Endothelial cell of umbilical vein (primary cell): ENCODE measurements around the gene MAP6. TPM values are rescaled to one million over a fixed set of nuclear protein-coding genes. Genes with fewer than 3 reads are reported as not detected.

Source experiments
- BruUV-seq: library from RNA; stranded (reverse); fragments of 400-500 nt; replicated peaks from 2 replicates; lab custom pipeline; 2021; lab: Mats Ljungman, UMichigan
- CTCF ChIA-PET: fragments of 300-600, 350-600 bp; sonication (Branson Sonifier 250); formaldehyde crosslinking; loops from one replicate; lab custom pipeline; 2021; ENCODE audit warnings: antibody characterized with exemption, inconsistent platforms; lab: Charles Lee
- POLR2A ChIA-PET: fragments of 300-600, 350-600 bp; sonication (Branson Sonifier 250); formaldehyde crosslinking; loops from one replicate; lab custom pipeline; 2021; ENCODE audit warnings: antibody characterized with exemption, inconsistent platforms; lab: Charles Lee
- DNase-seq: peaks from one replicate; pipeline ENCODE4 v3.0.0-alpha.2; 2011; ENCODE audit warnings: low read depth, low spot score
- FAIRE-seq: peaks from 2 replicates; lab custom pipeline; 2011; peaks lifted over from hg19 to GRCh38; lab: Jason Lieb, UNC
- H2AFZ ChIP-seq: 2 replicates; pipeline ENCODE4 v1.6.0; 2012; ENCODE audit warnings: low read depth, low read length, control low read depth, inconsistent platforms
- H3K27ac ChIP-seq: 2 replicates; pipeline ENCODE4 v1.5.1; 2011; ENCODE audit warnings: low read depth, mild to moderate bottlenecking, control low read depth, low read length, moderate library complexity; ENCODE audit not compliant: insufficient read depth
- H3K27me3 ChIP-seq, 2 experiments: 2 replicates each; pipeline versions ENCODE4 v1.6.0 to v1.6.1; 2011; ENCODE audit warnings: low read length in 2 of 2, mixed read lengths in 1 of 2; ENCODE audit not compliant: control insufficient read depth in 2 of 2, insufficient read depth in 2 of 2
- H3K36me3 ChIP-seq, 2 experiments: 2 replicates in 1 of 2; 3 replicates in 1 of 2; pipeline ENCODE4 v1.5.1; 2011; ENCODE audit warnings: low read length in 2 of 2, mild to moderate bottlenecking in 1 of 2, moderate library complexity in 1 of 2; ENCODE audit not compliant: control insufficient read depth in 2 of 2, insufficient read depth in 2 of 2; ENCODE audit errors: extremely low read depth in 1 of 2
- H3K4me1 ChIP-seq: 3 replicates; pipeline ENCODE4 v1.5.1; 2011; ENCODE audit warnings: mild to moderate bottlenecking, low read length; ENCODE audit not compliant: control insufficient read depth, insufficient read depth; ENCODE audit errors: extremely low read depth
- H3K4me2 ChIP-seq: 2 replicates; pipeline ENCODE4 v1.6.1; 2011; ENCODE audit warnings: low read length, control low read depth, mixed read lengths; ENCODE audit not compliant: insufficient read depth
- H3K4me3 ChIP-seq, 3 experiments: fragments of 200-600 bp in 1 of 3; sonication (generic), shearing (Covaris generic) in 1 of 3; replicated peaks in 1 of 3; 2 replicates each; pipeline ENCODE4 v1.5.1; 2011 to 2016; ENCODE audit warnings: control low read depth in 3 of 3, low read length in 3 of 3, mild to moderate bottlenecking in 2 of 3, inconsistent platforms in 1 of 3, low read depth in 1 of 3, moderate library complexity in 1 of 3; ENCODE audit not compliant: insufficient read depth in 1 of 3
- H3K79me2 ChIP-seq: 2 replicates; pipeline ENCODE4 v1.6.0; 2012; ENCODE audit warnings: low read length, inconsistent platforms; ENCODE audit not compliant: control insufficient read depth, insufficient read depth
- H3K9ac ChIP-seq: replicated peaks from 2 replicates; pipeline ENCODE3; 2011; ENCODE audit warnings: low read length, control low read depth; ENCODE audit not compliant: insufficient read depth; ENCODE audit errors: extremely low read depth
- H3K9me1 ChIP-seq: replicated peaks from 3 replicates; pipeline ENCODE4 v1.6.0; 2011; ENCODE audit warnings: mild to moderate bottlenecking, low read length; ENCODE audit not compliant: control insufficient read depth, insufficient read depth; ENCODE audit errors: extremely low read depth
- H3K9me3 ChIP-seq: replicated peaks from 2 replicates; pipeline ENCODE4 v1.5.1; 2012; ENCODE audit warnings: low read length, inconsistent platforms; ENCODE audit not compliant: control insufficient read depth, insufficient read depth
- H4K20me1 ChIP-seq: replicated peaks from 2 replicates; pipeline ENCODE3; 2011; ENCODE audit warnings: mild to moderate bottlenecking, low read length; ENCODE audit not compliant: control insufficient read depth, insufficient read depth; ENCODE audit errors: extremely low read depth
- EZH2 ChIP-seq: IDR thresholded peaks from 2 replicates; pipeline ENCODE4 v1.6.1; 2012; ENCODE audit warnings: borderline replicate concordance, low read depth, mild to moderate bottlenecking, moderate library complexity, low read length, inconsistent platforms; ENCODE audit not compliant: severe bottlenecking
- FOS ChIP-seq: IDR thresholded peaks from 2 replicates; pipeline ENCODE4 v1.6.1; 2011; ENCODE audit warnings: mild to moderate bottlenecking, low read length, moderate library complexity, borderline replicate concordance; ENCODE audit not compliant: insufficient read depth
- GATA2 ChIP-seq: IDR thresholded peaks from 2 replicates; pipeline ENCODE4 v1.7.0; 2011; ENCODE audit warnings: low read depth, mild to moderate bottlenecking, moderate library complexity, mixed read lengths, low read length; ENCODE audit not compliant: insufficient read length, insufficient read depth
- JUN ChIP-seq: IDR thresholded peaks from 2 replicates; pipeline ENCODE4 v1.6.1; 2011; ENCODE audit warnings: borderline replicate concordance, low read depth; ENCODE audit not compliant: insufficient read length, insufficient read depth
- MAX ChIP-seq: IDR thresholded peaks from 2 replicates; pipeline ENCODE4 v1.6.1; 2011; ENCODE audit not compliant: insufficient read depth, insufficient read length
- MYC ChIP-seq: IDR thresholded peaks from one replicate; pipeline ENCODE4 v1.6.1; 2011; ENCODE audit warnings: mild to moderate bottlenecking, low read depth, low read length
- POLR2A ChIP-seq: IDR thresholded peaks from 2 replicates; pipeline ENCODE4 v1.6.1; 2012; ENCODE audit warnings: low read depth, mild to moderate bottlenecking, control low read depth, low read length
- POLR2AphosphoS5 ChIP-seq: IDR thresholded peaks from 2 replicates; pipeline ENCODE4 v1.6.1; 2012; ENCODE audit warnings: low read depth, mild to moderate bottlenecking, control low read depth, low read length, moderate library complexity; ENCODE audit not compliant: insufficient read depth
- dilution Hi-C: fragments of 300-500 bp; cut with MboI; formaldehyde crosslinking; loops from one replicate; pipeline ENCODE4 v1.15.0; 2019; ENCODE audit warnings: low sequenced_read_pairs; ENCODE audit not compliant: extremely low pct_ligation_motif_present
- intact Hi-C: fragments of 100-400 bp; cut with micrococcal nuclease; formaldehyde crosslinking; loops from one replicate; pipeline ENCODE4 v1.10.0; 2022
- polyA plus RNA-seq, 4 experiments: library from polyadenylated mRNA; depleted of rRNA in 3 of 4; stranded (reverse) in 3 of 4; unstranded in 1 of 4; fragments of >200 nt; gene quantifications; 2 replicates each; pipeline versions ENCODE4 v1.2.1 to v1.2.3, GENCODE V29; 2011 to 2012; ENCODE audit warnings: missing spikeins in 1 of 4
- total RNA-seq: library from RNA; stranded (reverse); gene quantifications from 2 replicates; pipeline ENCODE4 v1.2.3, GENCODE V29; 2021
- TF ChIP-seq, protein P1 (sequence below), 2 donors: IDR thresholded peaks; 1 replicate in 1 of 2; 2 replicates in 1 of 2; pipeline ENCODE4 v1.5.1; 2011; ENCODE audit warnings: low read length in 2 of 2, mild to moderate bottlenecking in 2 of 2, moderate library complexity in 2 of 2, control low read depth in 1 of 2, inconsistent platforms in 1 of 2, low read depth in 1 of 2; ENCODE audit not compliant: insufficient read depth in 1 of 2; ENCODE audit errors: extremely low read depth in 1 of 2

The MAP6 gene
- total and polyA plus RNA-seq, 2 donors (not counting 3 experiments of a cell fraction or from before 2014, with no cell fraction given) = 0.12 TPM; not detected in 1

- POLR2A ChIA-PET = no interaction called here
- TF ChIP-seq MAX = no peak
- no peak for TF ChIP-seq EZH2
- TF ChIP-seq MYC = no peak
- no peak for TF ChIP-seq POLR2A
- TF ChIP-seq JUN = no peak
- TF ChIP-seq, protein P1, sequence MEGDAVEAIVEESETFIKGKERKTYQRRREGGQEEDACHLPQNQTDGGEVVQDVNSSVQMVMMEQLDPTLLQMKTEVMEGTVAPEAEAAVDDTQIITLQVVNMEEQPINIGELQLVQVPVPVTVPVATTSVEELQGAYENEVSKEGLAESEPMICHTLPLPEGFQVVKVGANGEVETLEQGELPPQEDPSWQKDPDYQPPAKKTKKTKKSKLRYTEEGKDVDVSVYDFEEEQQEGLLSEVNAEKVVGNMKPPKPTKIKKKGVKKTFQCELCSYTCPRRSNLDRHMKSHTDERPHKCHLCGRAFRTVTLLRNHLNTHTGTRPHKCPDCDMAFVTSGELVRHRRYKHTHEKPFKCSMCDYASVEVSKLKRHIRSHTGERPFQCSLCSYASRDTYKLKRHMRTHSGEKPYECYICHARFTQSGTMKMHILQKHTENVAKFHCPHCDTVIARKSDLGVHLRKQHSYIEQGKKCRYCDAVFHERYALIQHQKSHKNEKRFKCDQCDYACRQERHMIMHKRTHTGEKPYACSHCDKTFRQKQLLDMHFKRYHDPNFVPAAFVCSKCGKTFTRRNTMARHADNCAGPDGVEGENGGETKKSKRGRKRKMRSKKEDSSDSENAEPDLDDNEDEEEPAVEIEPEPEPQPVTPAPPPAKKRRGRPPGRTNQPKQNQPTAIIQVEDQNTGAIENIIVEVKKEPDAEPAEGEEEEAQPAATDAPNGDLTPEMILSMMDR (IDR thresholded peaks at IDR 0.05; ENCODE audit: extremely low read depth in 1 of 2, insufficient read depth in 1 of 2, low read depth in 1 of 2, low read length in 2 of 2) = no peak
- no peak for TF ChIP-seq GATA2
- no peak for TF ChIP-seq POLR2AphosphoS5
- TF ChIP-seq FOS = no peak
- Histone ChIP-seq H3K9me1 (no peaks in the 10 kb centered on the region), H2AFZ (no peak overlapping the region), H3K9me3 (no peaks in the 10 kb centered on the region), H3K4me3 (no peak overlapping the region), H3K9ac (no peak overlapping the region), H3K4me1 (peaks cover 13% of the 10 kb centered on the region), H3K4me2 (no peak overlapping the region), H3K27ac (no peak overlapping the region), H4K20me1 (no peaks in the 10 kb centered on the region), H3K27me3 (no peaks in the 10 kb centered on the region), H3K36me3 (no peaks in the 10 kb centered on the region), H3K79me2 (no peaks in the 10 kb centered on the region)
- DNase-seq = no peak
- dilution Hi-C loops = no loop called here
- FAIRE-seq = no peak
- intact Hi-C loops = no loop called here
- CTCF ChIA-PET = interaction anchor here (1.0 to 2.2 kb wide), 7 partner anchors 15 to 553 kb away, joined by 3 to 33 read pairs (median 4); no protein-coding TSS in a partner anchor
- no TSS peak for BruUV-seq
Observed at GRCh38 chr11:75598900-75599299, 69.9 kb downstream of the MAP6 start.
